ENCODE results near the gene SEC61B.

The SEC61B gene

GRCh38 chr9:99274016-99274415 is 51.9 kb downstream of the SEC61B start:
- no peak for DNase-seq (ENCODE audit: low read depth in 2 of 2)

- DNase-seq (ENCODE audit: low read depth in 2 of 2): no peak
Observed at GRCh38 chr9:99274495-99274894, 52.4 kb downstream of the SEC61B start.
